ENCODE data around the gene CMIP. TPM values are rescaled to one million over a fixed set of nuclear protein-coding genes. Genes with fewer than 3 reads are reported as not detected.
"Not testable (repeated sequence)": the region's sequence is repeated elsewhere in the genome, so short reads cannot be mapped to it uniquely, and the experiment has no call there.

CMIP gene
- 10 to 100 TPM; 28.5 to 57.5 TPM for total RNA-seq

- ATAC-seq (replicated peaks), result peak; percentile 86
- H3K4me3 Mint-ChIP-seq, result peak within 1 kb of the TSS; percentile 99
- peak within 1 kb of the TSS; percentile 96 for H3K27ac Mint-ChIP-seq
- peaks cover 16% of the 10 kb centered on the region for H3K36me3 Mint-ChIP-seq (ENCODE audit: low read depth)
- H3K9me3 Mint-ChIP-seq, result no peaks in the 10 kb centered on the region
- no peaks in the 10 kb centered on the region for H3K27me3 Mint-ChIP-seq
- peaks cover 11% of the 10 kb centered on the region for H3K4me1 Mint-ChIP-seq
Measured at GRCh38 chr16:81444448-81445121, at the start of gene CMIP. Gene CMIP (plus strand): TSS chr16:81444808.

- H3K36me3 Mint-ChIP-seq (ENCODE audit: low read depth), result peaks cover 11% of the 10 kb centered on the region
- no peak for ATAC-seq (replicated peaks)
- H3K4me1 Mint-ChIP-seq, result peaks cover 5% of the 10 kb centered on the region
- no peaks in the 10 kb centered on the region for H3K9me3 Mint-ChIP-seq
- no peak overlapping the region for H3K4me3 Mint-ChIP-seq
- H3K27me3 Mint-ChIP-seq, result no peaks in the 10 kb centered on the region
- H3K27ac Mint-ChIP-seq, result no peak overlapping the region
Measured at GRCh38 chr16:81394966-81395655, 49.5 kb upstream of the CMIP start.

- H3K27me3 Mint-ChIP-seq, result no peaks in the 10 kb centered on the region
- H3K36me3 Mint-ChIP-seq (ENCODE audit: low read depth), result no peaks in the 10 kb centered on the region
- no peak overlapping the region for H3K4me3 Mint-ChIP-seq
- peaks cover 5% of the 10 kb centered on the region for H3K4me1 Mint-ChIP-seq
- ATAC-seq (replicated peaks), result no peak
- H3K27ac Mint-ChIP-seq, result no peak overlapping the region
- no peaks in the 10 kb centered on the region for H3K9me3 Mint-ChIP-seq
Measured at GRCh38 chr16:81397058-81397878, 47.3 kb upstream of the CMIP start.

GRCh38 chr16:81397879-81398520 lies 46.6 kb upstream of the CMIP start:
- no peaks in the 10 kb centered on the region for H3K27me3 Mint-ChIP-seq
- peaks cover 5% of the 10 kb centered on the region for H3K4me1 Mint-ChIP-seq
- H3K27ac Mint-ChIP-seq, result no peak overlapping the region
- H3K36me3 Mint-ChIP-seq (ENCODE audit: low read depth), result no peaks in the 10 kb centered on the region
- no peak overlapping the region for H3K4me3 Mint-ChIP-seq
- no peak for ATAC-seq (replicated peaks)
- H3K9me3 Mint-ChIP-seq, result no peaks in the 10 kb centered on the region

- no peak overlapping the region for H3K27ac Mint-ChIP-seq
- H3K27me3 Mint-ChIP-seq, result peaks cover 3% of the 10 kb centered on the region
- H3K4me1 Mint-ChIP-seq, result no peaks in the 10 kb centered on the region
- H3K4me3 Mint-ChIP-seq, result no peak overlapping the region
- no peak for ATAC-seq (replicated peaks)
- no peaks in the 10 kb centered on the region for H3K9me3 Mint-ChIP-seq
- no peaks in the 10 kb centered on the region for H3K36me3 Mint-ChIP-seq (ENCODE audit: low read depth)
Measured at GRCh38 chr16:81399909-81400308, 44.7 kb upstream of the CMIP start.

GRCh38 chr16:81401035-81401950 lies 43.3 kb upstream of the CMIP start:
- H3K4me1 Mint-ChIP-seq, result no peaks in the 10 kb centered on the region
- H3K4me3 Mint-ChIP-seq, result no peak overlapping the region
- H3K36me3 Mint-ChIP-seq (ENCODE audit: low read depth), result no peaks in the 10 kb centered on the region
- no peak for ATAC-seq (replicated peaks)
- H3K9me3 Mint-ChIP-seq, result no peaks in the 10 kb centered on the region
- H3K27ac Mint-ChIP-seq, result no peak overlapping the region
- H3K27me3 Mint-ChIP-seq, result peaks cover 3% of the 10 kb centered on the region

GRCh38 chr16:81403208-81403600 lies 41.4 kb upstream of the CMIP start:
- no peak for ATAC-seq (replicated peaks)
- Mint-ChIP-seq H3K27me3 (peaks cover 3% of the 10 kb centered on the region), H3K27ac (no peak overlapping the region), H3K36me3 (ENCODE audit: low read depth) (no peaks in the 10 kb centered on the region), H3K9me3 (no peaks in the 10 kb centered on the region), H3K4me1 (no peaks in the 10 kb centered on the region), H3K4me3 (no peak overlapping the region)

GRCh38 chr16:81403601-81404391 lies 40.8 kb upstream of the CMIP start:
- no peaks in the 10 kb centered on the region for H3K36me3 Mint-ChIP-seq (ENCODE audit: low read depth)
- H3K4me3 Mint-ChIP-seq, result no peak overlapping the region
- peaks cover 3% of the 10 kb centered on the region for H3K27me3 Mint-ChIP-seq
- H3K27ac Mint-ChIP-seq, result no peak overlapping the region
- no peaks in the 10 kb centered on the region for H3K9me3 Mint-ChIP-seq
- ATAC-seq (replicated peaks), result peak; percentile 98
- H3K4me1 Mint-ChIP-seq, result no peaks in the 10 kb centered on the region

- not testable (repeated sequence) for ATAC-seq (replicated peaks); H3K27me3 Mint-ChIP-seq
Measured at GRCh38 chr16:81405002-81405401, 39.6 kb upstream of the CMIP start.

GRCh38 chr16:81405702-81406113 lies 38.9 kb upstream of the CMIP start:
- Mint-ChIP-seq H3K27me3 (peaks cover 3% of the 10 kb centered on the region), H3K9me3 (no peaks in the 10 kb centered on the region), H3K4me3 (no peak overlapping the region), H3K4me1 (no peaks in the 10 kb centered on the region), H3K27ac (no peak overlapping the region), H3K36me3 (ENCODE audit: low read depth) (no peaks in the 10 kb centered on the region)
- ATAC-seq (replicated peaks), result no peak

More at GRCh38 chr16:81405002-81405401, 39.6 kb upstream of the CMIP start:
- not testable (repeated sequence) for H3K4me3 Mint-ChIP-seq; H3K36me3 Mint-ChIP-seq (ENCODE audit: low read depth); H3K9me3 Mint-ChIP-seq; H3K4me1 Mint-ChIP-seq; H3K27ac Mint-ChIP-seq

GRCh38 chr16:81408409-81408950 lies 36.1 kb upstream of the CMIP start:
- Mint-ChIP-seq H3K27ac (peak overlapping the region; percentile 58), H3K9me3 (no peaks in the 10 kb centered on the region), H3K4me3 (no peak overlapping the region), H3K4me1 (no peaks in the 10 kb centered on the region), H3K27me3 (peaks cover 3% of the 10 kb centered on the region), H3K36me3 (ENCODE audit: low read depth) (no peaks in the 10 kb centered on the region)
- no peak for ATAC-seq (replicated peaks)

GRCh38 chr16:81409016-81409556 lies 35.5 kb upstream of the CMIP start:
- H3K27ac Mint-ChIP-seq, result peak overlapping the region; percentile 58
- no peak overlapping the region for H3K4me3 Mint-ChIP-seq
- no peaks in the 10 kb centered on the region for H3K36me3 Mint-ChIP-seq (ENCODE audit: low read depth)
- ATAC-seq (replicated peaks), result no peak
- H3K9me3 Mint-ChIP-seq, result no peaks in the 10 kb centered on the region
- H3K27me3 Mint-ChIP-seq, result peaks cover 3% of the 10 kb centered on the region
- no peaks in the 10 kb centered on the region for H3K4me1 Mint-ChIP-seq
